ENCODE measurements around the gene ZNF12.

DNA sequence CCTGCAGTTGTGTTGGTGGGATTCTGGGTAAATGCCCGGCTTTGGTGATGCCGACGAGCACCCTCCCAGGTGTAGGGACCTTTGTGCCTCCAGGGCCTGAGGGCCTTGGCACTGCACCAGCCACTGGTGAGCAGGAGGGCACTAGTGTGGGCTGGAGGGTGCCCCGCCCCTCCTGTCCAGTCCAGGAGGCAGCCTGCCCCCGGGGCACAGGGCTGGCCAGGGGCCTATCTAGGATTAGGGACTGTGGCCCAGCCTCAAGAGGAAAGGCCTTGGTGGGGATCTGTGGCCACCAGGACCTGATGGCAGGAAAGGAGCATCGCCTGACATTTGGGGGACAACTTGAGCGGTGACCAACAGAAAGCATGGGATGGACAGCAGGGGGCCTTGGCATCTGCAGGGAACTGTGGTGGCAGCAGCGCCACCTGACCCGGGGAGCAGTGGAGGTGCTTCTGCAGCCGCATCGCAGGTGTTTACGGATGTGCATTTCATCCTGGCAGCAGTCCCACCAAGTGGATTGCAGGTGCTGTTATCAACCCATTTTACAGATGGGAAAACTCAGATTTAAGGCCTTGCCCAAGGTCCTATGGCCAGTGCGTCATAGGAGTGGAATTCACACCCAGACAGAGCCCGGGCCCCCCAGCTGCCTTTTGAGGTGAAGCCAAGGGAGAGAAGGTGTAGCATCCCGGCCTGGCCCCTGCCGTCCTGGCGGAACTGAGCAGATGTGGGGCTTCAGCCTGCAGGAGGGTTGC is 58.5 kb downstream of the ZNF12 start:
- TF ChIP-seq SUZ12 (IDR thresholded peaks at IDR 0.05) (no peak), ARNT (IDR thresholded peaks at IDR 0.05) (no peak), FOXM1 (IDR thresholded peaks at IDR 0.05; ENCODE audit: borderline replicate concordance) (no peak)
